Posterior cingulate gyrus (tissue), 11 donors: Measurements from ENCODE around the gene MAD2L1.
"Not testable (repeated sequence)": the region's sequence is repeated elsewhere in the genome, so short reads cannot be mapped to it uniquely, and the experiment has no call there.

Source experiments
- DNase-seq, 10 donors: peaks; one replicate each; pipeline versions ENCODE4 v3.0.0 to v3.0.0-alpha.2; 2020 to 2021; ENCODE audit warnings: mixed read lengths in 3 of 10
- intact Hi-C: fragments of 100-400 bp; cut with DNase I; formaldehyde crosslinking; loops from one replicate; pipeline ENCODE4 v1.15.1; 2023

MAD2L1 gene

GRCh38 chr4:120066517-120067340, at the start of gene MAD2L1:
Gene MAD2L1 (minus strand): TSS chr4:120066848. CDS start chr4:120066734, 114 bp downstream.
- DNase-seq: peak; percentile 98 to 100 (median 99)
- intact Hi-C loops: no loop called here

- intact Hi-C loops: no loop called here
- DNase-seq: no peak
Observed at GRCh38 chr4:120111745-120112144, 45.1 kb upstream of the MAD2L1 start.

GRCh38 chr4:120109406-120109805, 42.8 kb upstream of the MAD2L1 start:
- intact Hi-C loops: no loop called here
- DNase-seq: no peak

- no peak for DNase-seq
- intact Hi-C loops: no loop called here
Observed at GRCh38 chr4:120105472-120105871, 38.8 kb upstream of the MAD2L1 start.

GRCh38 chr4:120096508-120097297, 30.1 kb upstream of the MAD2L1 start:
- DNase-seq: no peak
- intact Hi-C loops: no loop called here

- DNase-seq: no peak
- intact Hi-C loops: no loop called here
Observed at GRCh38 chr4:120088507-120088906, 21.9 kb upstream of the MAD2L1 start.

GRCh38 chr4:120088066-120088465, 21.4 kb upstream of the MAD2L1 start:
- intact Hi-C loops, DNase-seq: not testable (repeated sequence)

GRCh38 chr4:120085705-120086104, 19.1 kb upstream of the MAD2L1 start:
- intact Hi-C loops: no loop called here
- DNase-seq: no peak

GRCh38 chr4:120084327-120084726, 17.7 kb upstream of the MAD2L1 start:
- DNase-seq: no peak
- intact Hi-C loops: no loop called here

- intact Hi-C loops: no loop called here
- no peak for DNase-seq
Observed at GRCh38 chr4:120083152-120083551, 16.5 kb upstream of the MAD2L1 start.

- intact Hi-C loops: no loop called here
- no peak for DNase-seq
Observed at GRCh38 chr4:120082251-120082650, 15.6 kb upstream of the MAD2L1 start.

- intact Hi-C loops: no loop called here
- DNase-seq: no peak
Observed at GRCh38 chr4:120081726-120082125, 15.1 kb upstream of the MAD2L1 start.

- intact Hi-C loops: no loop called here
- DNase-seq: no peak
Observed at GRCh38 chr4:120080533-120080932, 13.9 kb upstream of the MAD2L1 start.

GRCh38 chr4:120079839-120080520, 13.3 kb upstream of the MAD2L1 start:
- no peak for DNase-seq
- intact Hi-C loops: no loop called here

GRCh38 chr4:120078216-120078615, 11.6 kb upstream of the MAD2L1 start:
- intact Hi-C loops: no loop called here
- no peak for DNase-seq

- DNase-seq: peak in 3 of 10 donors; percentile 16 to 42 (median 36)
- intact Hi-C loops: loop anchor here (2.0 kb wide), 1 partner anchor 1026 kb away; no protein-coding TSS in a partner anchor
Observed at GRCh38 chr4:120071192-120071795, 4.6 kb upstream of the MAD2L1 start.

- intact Hi-C loops: loop anchor here (2.0 kb wide), 1 partner anchor 1027 kb away; no protein-coding TSS in a partner anchor
- DNase-seq: no peak
Observed at GRCh38 chr4:120070196-120070595, 3.5 kb upstream of the MAD2L1 start.

- peak in 1 of 10 donors; percentile 13 for DNase-seq
- intact Hi-C loops: no loop called here
Observed at GRCh38 chr4:120065974-120066516, 603 bp downstream of the MAD2L1 start.

- no peak for DNase-seq
- intact Hi-C loops: no loop called here
Observed at GRCh38 chr4:120064887-120065286, 1.8 kb downstream of the MAD2L1 start.

GRCh38 chr4:120063711-120064110, 2.9 kb downstream of the MAD2L1 start:
- intact Hi-C loops, DNase-seq: not testable (repeated sequence)
